Ectodermal cell (in vitro differentiated cells): ENCODE measurements around the gene ARVCF.

ENCODE experiments used
- H3K27ac ChIP-seq: 2 replicates; pipeline ENCODE4 v1.7.0; 2013; ENCODE audit warnings: mild to moderate bottlenecking, low read depth, low read length; ENCODE audit not compliant: insufficient read depth, poor library complexity, severe bottlenecking
- H3K27me3 ChIP-seq: 2 replicates; pipeline ENCODE4 v1.7.0; 2013; ENCODE audit warnings: mild to moderate bottlenecking, low read length; ENCODE audit not compliant: insufficient read depth, control insufficient read depth, poor library complexity, severe bottlenecking
- H3K36me3 ChIP-seq: one replicate; pipeline ENCODE4 v1.7.0; 2013; ENCODE audit warnings: low read length; ENCODE audit not compliant: control insufficient read depth, insufficient read depth
- H3K4me1 ChIP-seq: one replicate; pipeline ENCODE4 v1.7.0; 2013; ENCODE audit warnings: low read length; ENCODE audit not compliant: control insufficient read depth, insufficient read depth
- H3K4me3 ChIP-seq: 2 replicates; pipeline ENCODE4 v1.7.0; 2013; ENCODE audit warnings: low read depth, low read length, control low read depth; ENCODE audit not compliant: insufficient read depth
- H3K9me3 ChIP-seq: 2 replicates; pipeline ENCODE4 v1.7.0; 2013; ENCODE audit warnings: mild to moderate bottlenecking, low read length, moderate library complexity; ENCODE audit not compliant: control insufficient read depth
- WGBS, 2 experiments: methylation state at CpG; one replicate each; pipeline ENCODE4 v1.1.7; 2013; ENCODE audit warnings: missing lambda C conversion rate in 2 of 2; 5-methylcytosine and 5-hydroxymethylcytosine counted together

The ARVCF gene

GRCh38 chr22:20060700-20061480, 44.3 kb upstream of the ARVCF start:
- 91 to 94% methylated on average over 10 of the region's 10 CpGs for WGBS, 2 experiments
- Histone ChIP-seq H3K27ac (no peak overlapping the region), H3K4me3 (no peak overlapping the region), H3K9me3 (no peaks in the 10 kb centered on the region), H3K36me3 (no peaks in the 10 kb centered on the region), H3K4me1 (no peaks in the 10 kb centered on the region), H3K27me3 (no peaks in the 10 kb centered on the region)

GRCh38 chr22:20058989-20059770, 42.6 kb upstream of the ARVCF start:
- H3K4me3 ChIP-seq: no peak overlapping the region
- H3K27me3 ChIP-seq: no peaks in the 10 kb centered on the region
- H3K9me3 ChIP-seq: no peaks in the 10 kb centered on the region
- H3K27ac ChIP-seq: no peak overlapping the region
- H3K4me1 ChIP-seq: no peaks in the 10 kb centered on the region
- 94 to 98% methylated on average over 10 of the region's 10 CpGs for WGBS, 2 experiments
- no peaks in the 10 kb centered on the region for H3K36me3 ChIP-seq

- H3K27ac ChIP-seq: no peak overlapping the region
- no peaks in the 10 kb centered on the region for H3K4me1 ChIP-seq
- H3K4me3 ChIP-seq: no peak overlapping the region
- H3K9me3 ChIP-seq: no peaks in the 10 kb centered on the region
- WGBS, 2 experiments: 93 to 94% methylated on average over 13 of the region's 13 CpGs
- H3K27me3 ChIP-seq: no peaks in the 10 kb centered on the region
- H3K36me3 ChIP-seq: no peaks in the 10 kb centered on the region
Observed at GRCh38 chr22:20057596-20058268, 41.1 kb upstream of the ARVCF start.

GRCh38 chr22:20056696-20057386, 40.2 kb upstream of the ARVCF start:
- Histone ChIP-seq H3K9me3 (no peaks in the 10 kb centered on the region), H3K27me3 (no peaks in the 10 kb centered on the region), H3K36me3 (no peaks in the 10 kb centered on the region), H3K4me3 (no peak overlapping the region), H3K4me1 (no peaks in the 10 kb centered on the region), H3K27ac (no peak overlapping the region)
- 92 to 93% methylated on average over 16 of the region's 16 CpGs for WGBS, 2 experiments

DNA sequence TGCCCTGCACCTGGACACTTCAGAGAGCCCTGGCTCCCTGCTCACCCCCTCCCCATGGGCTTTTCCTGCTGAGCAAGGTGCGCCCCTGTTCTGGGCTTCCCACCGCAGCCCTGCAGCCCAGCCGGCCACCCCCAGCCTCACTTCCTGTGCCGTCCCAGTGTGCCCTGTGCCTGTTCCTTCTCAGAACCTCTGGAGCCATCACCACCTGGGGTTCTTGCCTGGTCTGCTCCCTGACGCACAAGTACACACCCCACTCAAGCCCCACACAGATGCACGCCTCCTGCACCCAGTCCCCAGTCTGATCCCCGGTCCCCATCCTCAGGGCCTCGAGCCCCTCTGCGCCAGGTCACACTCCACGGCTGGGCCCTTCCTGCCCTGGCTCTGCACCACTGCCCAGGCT, 39.5 kb upstream of the ARVCF start:
- WGBS, 2 experiments: 92 to 94% methylated on average over 10 of the region's 10 CpGs
- no peaks in the 10 kb centered on the region for H3K36me3 ChIP-seq
- H3K9me3 ChIP-seq: no peaks in the 10 kb centered on the region
- no peaks in the 10 kb centered on the region for H3K27me3 ChIP-seq
- no peaks in the 10 kb centered on the region for H3K4me1 ChIP-seq
- no peak overlapping the region for H3K4me3 ChIP-seq
- H3K27ac ChIP-seq: no peak overlapping the region

GRCh38 chr22:20055654-20056053, 39.0 kb upstream of the ARVCF start:
- WGBS, 2 experiments: 94% methylated on average over 15 of the region's 15 CpGs
- no peak overlapping the region for H3K27ac ChIP-seq
- no peaks in the 10 kb centered on the region for H3K9me3 ChIP-seq
- no peaks in the 10 kb centered on the region for H3K27me3 ChIP-seq
- no peaks in the 10 kb centered on the region for H3K4me1 ChIP-seq
- H3K36me3 ChIP-seq: no peaks in the 10 kb centered on the region
- H3K4me3 ChIP-seq: no peak overlapping the region

GRCh38 chr22:20055144-20055543, 38.5 kb upstream of the ARVCF start:
- H3K4me1 ChIP-seq: no peaks in the 10 kb centered on the region
- 95 to 100% methylated on average over 2 of the region's 2 CpGs for WGBS, 2 experiments

DNA sequence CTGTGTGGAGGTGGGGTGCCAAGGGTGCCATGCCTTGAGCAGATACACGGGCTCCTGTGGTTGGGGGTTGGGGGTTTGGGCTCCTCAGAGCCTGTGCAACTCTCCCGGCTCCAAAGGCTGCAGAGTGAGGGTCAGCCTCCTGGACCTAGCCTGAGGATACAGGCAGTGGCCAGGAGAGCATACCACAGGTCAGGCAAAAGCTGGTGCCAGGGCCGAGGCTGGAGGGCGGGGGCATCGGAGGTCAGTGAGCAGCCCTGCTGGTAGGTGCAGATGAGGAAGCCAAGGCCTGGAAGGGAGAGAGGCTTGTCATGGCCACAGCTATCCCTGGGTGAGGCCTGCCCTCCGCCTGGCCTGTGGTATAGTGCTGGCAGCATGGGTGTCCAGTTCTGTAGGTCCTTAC, 37.9 kb upstream of the ARVCF start:
- WGBS, 2 experiments: 93 to 96% methylated on average over 6 of the region's 6 CpGs
- Histone ChIP-seq H3K4me1 (no peaks in the 10 kb centered on the region), H3K27me3 (no peaks in the 10 kb centered on the region), H3K36me3 (no peaks in the 10 kb centered on the region), H3K27ac (no peak overlapping the region), H3K9me3 (no peaks in the 10 kb centered on the region), H3K4me3 (no peak overlapping the region)

More at GRCh38 chr22:20055144-20055543, 38.5 kb upstream of the ARVCF start:
- Histone ChIP-seq H3K36me3 (no peaks in the 10 kb centered on the region), H3K9me3 (no peaks in the 10 kb centered on the region), H3K4me3 (no peak overlapping the region), H3K27ac (no peak overlapping the region), H3K27me3 (no peaks in the 10 kb centered on the region)

DNA sequence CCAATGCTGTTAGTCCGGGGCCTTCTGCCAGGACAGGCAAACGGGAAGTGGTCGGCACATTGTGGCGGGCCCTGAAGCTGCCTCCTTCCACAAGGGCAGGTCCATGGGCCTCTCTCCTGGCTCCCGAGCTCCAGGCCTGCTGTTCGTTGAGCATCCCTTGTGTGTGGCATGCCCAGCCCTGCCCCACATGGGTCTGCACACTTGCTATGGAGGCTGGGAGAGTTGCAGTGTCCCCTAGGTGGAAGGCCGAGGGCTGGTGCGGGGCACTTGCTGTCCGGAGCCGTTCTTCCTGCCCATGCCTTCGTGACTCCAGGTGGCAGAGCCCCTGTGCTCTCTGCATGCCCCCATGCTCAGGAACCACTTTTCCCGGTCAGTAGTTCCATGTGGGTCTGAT, 37.4 kb upstream of the ARVCF start:
- Histone ChIP-seq H3K36me3 (no peaks in the 10 kb centered on the region), H3K4me3 (no peak overlapping the region)
- WGBS, 2 experiments: 95 to 96% methylated on average over 12 of the region's 12 CpGs

More for the DNA sequence above, 37.4 kb upstream of the ARVCF start:
- Histone ChIP-seq H3K27me3 (no peaks in the 10 kb centered on the region), H3K4me1 (no peaks in the 10 kb centered on the region), H3K9me3 (no peaks in the 10 kb centered on the region), H3K27ac (no peak overlapping the region)
